Psoas muscle (tissue), 8 donors: Measurements from ENCODE around the gene STPG2. TPM values are rescaled to one million over a fixed set of nuclear protein-coding genes. Genes with fewer than 3 reads are reported as not detected.

Source experiments
- ATAC-seq, 4 donors: fragments of 200-7000 bp; cut with Tn5 transposase; one replicate each; pipeline ENCODE4 v1.9.1; 2020; ENCODE audit warnings: moderate library complexity in 3 of 4, mild to moderate bottlenecking in 2 of 4
- DNase-seq, 2 donors: peaks; one replicate each; pipeline ENCODE4 v3.0.0-alpha.2; 2020
- H3K27ac ChIP-seq: fragments of 200-600 bp; one replicate; pipeline ENCODE4 v1.8.0; 2022
- H3K27me3 ChIP-seq, 3 donors: fragments of 200-600 bp in 1 of 3; one replicate each; pipeline versions ENCODE4 v1.6.1 to v1.8.0; 2013 to 2022; ENCODE audit warnings: low read length in 2 of 3, mild to moderate bottlenecking in 2 of 3, moderate library complexity in 1 of 3; ENCODE audit not compliant: insufficient read depth in 3 of 3
- H3K36me3 ChIP-seq, 2 donors: fragments of 200-600 bp in 1 of 2; one replicate each; pipeline versions ENCODE4 v1.6.1 to v1.8.0; 2013 to 2022; ENCODE audit warnings: low read depth in 1 of 2, mild to moderate bottlenecking in 1 of 2, moderate library complexity in 1 of 2; ENCODE audit not compliant: insufficient read depth in 1 of 2
- H3K4me1 ChIP-seq: fragments of 200-600 bp; one replicate; pipeline ENCODE4 v1.8.0; 2022
- H3K4me3 ChIP-seq: fragments of 200-600 bp; one replicate; pipeline ENCODE4 v1.8.0; 2022; ENCODE audit warnings: mild to moderate bottlenecking
- H3K9me3 ChIP-seq: fragments of 200-600 bp; one replicate; pipeline ENCODE4 v1.8.0; 2022
- WGBS, 3 donors: extraction: QIAGEN DNeasy Blood & Tissue Kit; methylation state at CpG; one replicate each; pipeline versions ENCODE4 v1.1.6 to v1.1.7; 2013; 5-methylcytosine and 5-hydroxymethylcytosine counted together
- intact Hi-C, 2 donors: fragments of 100-400 bp; cut with DNase I; formaldehyde crosslinking; loops; one replicate each; pipeline versions ENCODE4 v1.11.0 to v1.14.2; 2022
- polyA plus RNA-seq, 3 donors: library from polyadenylated mRNA; stranded (reverse); fragments of 200-250 nt; gene quantifications; one replicate each; pipeline ENCODE4 v1.2.3, GENCODE V29; 2013
- total RNA-seq, 4 donors: library from RNA; stranded (reverse); fragmentation: NEBNext Ultra II Directional in 2 of 4; extraction: Animal tissue kit (Norgen Biotek cat#: 25700) in 2 of 4; gene quantifications; one replicate each; pipeline versions ENCODE4 v1.2.1 to v1.2.4, GENCODE V29; 2021 to 2023
- TF ChIP-seq, protein P1 (sequence below): fragments of 200-600 bp; IDR thresholded peaks from one replicate; pipeline ENCODE4 v1.8.0; 2022; ENCODE audit warnings: antibody characterized with exemption
- donor health status: healthy with polysubstance abuse.
- donor health status: DM: no; HTN: no; CAD: no; lungs with moderate emphysema.
- donor health status: Bipolar disorder and iron deficiency.
- donor health status: healthy.
- donor health status: DM: yes; HTN: yes; CAD: no.
- donor health status: DM: no; HTN: no; CAD: no.
- donor health status: DM: no; HTN: no; CAD: no.
- donor health status: DM: yes; HTN: yes; CAD: no.

Gene STPG2
- total and polyA plus RNA-seq, 7 donors: 0.01 to 0.21 TPM; not detected in 5

DNA sequence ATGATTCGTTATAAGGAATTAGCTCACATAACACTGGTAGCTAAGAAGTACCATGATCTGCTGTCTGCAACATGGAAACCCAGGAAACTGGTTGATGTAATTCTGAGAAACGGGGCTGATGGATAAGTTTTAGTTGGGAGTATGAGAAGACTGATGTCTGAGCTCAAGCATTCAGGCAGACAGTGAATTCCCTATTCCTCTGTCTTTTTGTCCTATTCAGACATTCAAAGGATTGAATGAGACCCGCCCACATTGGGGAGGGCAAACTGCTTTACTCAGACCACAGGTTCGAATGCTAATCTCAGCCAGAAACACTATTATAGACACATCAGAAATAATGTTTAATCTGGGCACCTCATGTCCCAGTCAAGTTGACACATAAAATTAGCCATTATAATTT is 515.5 kb downstream of the STPG2 start:
- Histone ChIP-seq H3K27me3 (no peaks in the 10 kb centered on the region), H3K4me1 (no peaks in the 10 kb centered on the region), H3K36me3 (no peaks in the 10 kb centered on the region), H3K27ac (no peak overlapping the region), H3K4me3 (no peak overlapping the region), H3K9me3 (no peaks in the 10 kb centered on the region)
- ATAC-seq (no peak), DNase-seq (no peak)
- WGBS, 3 donors: 78 to 92% (median 82%) methylated on average over 4 of the region's 4 CpGs
- intact Hi-C loops: no loop called here
- TF ChIP-seq, protein P1, sequence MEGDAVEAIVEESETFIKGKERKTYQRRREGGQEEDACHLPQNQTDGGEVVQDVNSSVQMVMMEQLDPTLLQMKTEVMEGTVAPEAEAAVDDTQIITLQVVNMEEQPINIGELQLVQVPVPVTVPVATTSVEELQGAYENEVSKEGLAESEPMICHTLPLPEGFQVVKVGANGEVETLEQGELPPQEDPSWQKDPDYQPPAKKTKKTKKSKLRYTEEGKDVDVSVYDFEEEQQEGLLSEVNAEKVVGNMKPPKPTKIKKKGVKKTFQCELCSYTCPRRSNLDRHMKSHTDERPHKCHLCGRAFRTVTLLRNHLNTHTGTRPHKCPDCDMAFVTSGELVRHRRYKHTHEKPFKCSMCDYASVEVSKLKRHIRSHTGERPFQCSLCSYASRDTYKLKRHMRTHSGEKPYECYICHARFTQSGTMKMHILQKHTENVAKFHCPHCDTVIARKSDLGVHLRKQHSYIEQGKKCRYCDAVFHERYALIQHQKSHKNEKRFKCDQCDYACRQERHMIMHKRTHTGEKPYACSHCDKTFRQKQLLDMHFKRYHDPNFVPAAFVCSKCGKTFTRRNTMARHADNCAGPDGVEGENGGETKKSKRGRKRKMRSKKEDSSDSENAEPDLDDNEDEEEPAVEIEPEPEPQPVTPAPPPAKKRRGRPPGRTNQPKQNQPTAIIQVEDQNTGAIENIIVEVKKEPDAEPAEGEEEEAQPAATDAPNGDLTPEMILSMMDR: no peak

GRCh38 chr4:97624204-97624603 is 519.1 kb downstream of the STPG2 start:
- no peak overlapping the region for H3K4me3 ChIP-seq
- no peaks in the 10 kb centered on the region for H3K9me3 ChIP-seq
- 89 to 94% (median 90%) methylated on average over 4 of the region's 4 CpGs for WGBS, 3 donors
- TF ChIP-seq, protein P1: no peak
- no peaks in the 10 kb centered on the region for H3K27me3 ChIP-seq
- intact Hi-C loops: no loop called here
- DNase-seq (no peak), ATAC-seq (no peak)
- H3K36me3 ChIP-seq: no peaks in the 10 kb centered on the region
- no peaks in the 10 kb centered on the region for H3K4me1 ChIP-seq
- H3K27ac ChIP-seq: no peak overlapping the region

GRCh38 chr4:97605932-97606331 is 537.3 kb downstream of the STPG2 start:
- 8 to 13% (median 13%) methylated on average over 2 of the region's 2 CpGs for WGBS, 3 donors
- TF ChIP-seq, protein P1: no peak

DNA sequence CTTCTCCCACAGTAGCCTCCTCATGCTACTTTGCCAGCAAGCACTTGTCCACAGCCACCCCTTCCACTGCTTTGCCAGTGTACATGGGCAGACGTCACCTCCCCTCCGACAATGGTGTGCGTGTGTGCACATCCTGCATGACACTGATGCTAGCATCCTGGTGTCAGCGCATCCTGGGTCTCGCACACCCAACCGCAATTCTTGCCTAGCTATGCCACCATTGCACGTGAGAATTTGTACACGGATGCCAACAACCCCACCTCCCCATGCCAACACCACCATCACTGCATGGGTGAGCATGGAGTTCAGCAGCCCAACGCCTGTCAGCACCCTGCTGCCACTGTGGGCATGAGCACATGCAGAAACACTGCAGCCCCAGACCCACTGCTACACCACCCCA is 550.0 kb downstream of the STPG2 start:
- TF ChIP-seq, protein P1: no peak
- Histone ChIP-seq H3K36me3 (no peaks in the 10 kb centered on the region), H3K27me3 (no peaks in the 10 kb centered on the region), H3K4me1 (no peaks in the 10 kb centered on the region), H3K9me3 (no peaks in the 10 kb centered on the region), H3K4me3 (no peak overlapping the region), H3K27ac (no peak overlapping the region)
- DNase-seq: no peak
- no peak for ATAC-seq
- WGBS, 3 donors: 92 to 97% (median 94%) methylated on average over 9 of the region's 9 CpGs
- intact Hi-C loops: no loop called here

More at GRCh38 chr4:97605932-97606331, 537.3 kb downstream of the STPG2 start:
- intact Hi-C loops: no loop called here
- Histone ChIP-seq H3K9me3 (no peaks in the 10 kb centered on the region), H3K4me3 (no peak overlapping the region), H3K4me1 (no peaks in the 10 kb centered on the region), H3K27me3 (no peaks in the 10 kb centered on the region), H3K36me3 (no peaks in the 10 kb centered on the region), H3K27ac (no peak overlapping the region)
- ATAC-seq (no peak), DNase-seq (no peak)

- intact Hi-C loops: no loop called here
- Histone ChIP-seq H3K9me3 (no peaks in the 10 kb centered on the region), H3K4me3 (no peak overlapping the region), H3K27ac (no peak overlapping the region), H3K36me3 (no peaks in the 10 kb centered on the region), H3K4me1 (no peaks in the 10 kb centered on the region), H3K27me3 (no peaks in the 10 kb centered on the region)
- TF ChIP-seq, protein P1: no peak
- no peak for ATAC-seq
- no peak for DNase-seq
- 78 to 85% (median 80%) methylated on average over 4 of the region's 4 CpGs for WGBS, 3 donors
These were observed 553.0 kb downstream of the STPG2 start for GRCh38 chr4:97590266-97590665.
